ENCODE measurements around the gene MATR3. TPM values are rescaled to one million over a fixed set of nuclear protein-coding genes. Genes with fewer than 3 reads are reported as not detected.

MATR3 gene
- total RNA-seq, 1 experiment from 2014 or later, result 194 TPM

DNA sequence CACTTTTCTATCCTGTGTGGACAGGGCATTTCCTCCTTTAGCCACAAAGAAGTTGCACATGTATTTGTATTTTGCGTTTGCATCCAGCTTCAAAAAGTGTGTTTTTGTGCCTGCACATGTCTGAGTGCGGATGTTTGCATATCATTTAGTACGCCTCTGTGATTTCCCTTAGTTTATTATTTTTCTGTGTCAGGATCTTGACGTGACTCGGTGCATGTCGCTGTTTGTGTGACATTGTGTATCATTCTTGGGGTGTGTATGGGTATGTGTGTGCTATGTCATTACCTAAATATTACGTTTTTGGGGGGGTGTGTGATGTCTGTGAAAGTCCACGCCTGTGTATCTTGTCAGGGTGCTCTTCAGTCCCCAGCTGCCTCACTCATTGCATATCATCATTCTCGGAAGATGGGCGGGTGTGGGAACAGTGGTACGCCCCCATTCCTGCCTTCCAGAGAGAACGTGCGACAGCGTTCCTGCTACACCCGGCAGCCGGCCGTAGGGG, 47.7 kb downstream of the MATR3 start:
- ChIA-PET POLR2A (interaction anchor here (0.5 to 1.3 kb wide), 4 partner anchors 9 to 70 kb away, joined by 3 to 6 read pairs (median 4); partner anchors contain the start of gene MATR3), CTCF (interaction anchor here (0.6 kb wide), 1 partner anchor 73 kb away, joined by 3 read pairs; no protein-coding TSS in a partner anchor)
- Histone ChIP-seq H3K27me3 (ENCODE audit: control insufficient read depth, insufficient read depth, low read length) (no peaks in the 10 kb centered on the region), H3K27ac (ENCODE audit: low read length) (peak overlapping the region; percentile 66), H3K36me3 (ENCODE audit: control insufficient read depth, insufficient read depth, low read length) (peaks cover 3% of the 10 kb centered on the region; the same call in 1 of the 2 replicates), H3K4me3 (ENCODE audit: low read depth in 2 of 2, low read length in 2 of 2) (peak overlapping the region; percentile 82 to 98), H3K4me1 (ENCODE audit: control insufficient read depth, insufficient read depth, low read length) (peaks cover 12% of the 10 kb centered on the region), H3K9me3 (ENCODE audit: control insufficient read depth, insufficient read depth, low read depth, low read length) (no peaks in the 10 kb centered on the region)
- TF ChIP-seq SIN3A (IDR thresholded peaks at IDR 0.05; ENCODE audit: borderline replicate concordance, insufficient read depth, low read depth, low read length), result no peak
- TF ChIP-seq, protein P1, sequence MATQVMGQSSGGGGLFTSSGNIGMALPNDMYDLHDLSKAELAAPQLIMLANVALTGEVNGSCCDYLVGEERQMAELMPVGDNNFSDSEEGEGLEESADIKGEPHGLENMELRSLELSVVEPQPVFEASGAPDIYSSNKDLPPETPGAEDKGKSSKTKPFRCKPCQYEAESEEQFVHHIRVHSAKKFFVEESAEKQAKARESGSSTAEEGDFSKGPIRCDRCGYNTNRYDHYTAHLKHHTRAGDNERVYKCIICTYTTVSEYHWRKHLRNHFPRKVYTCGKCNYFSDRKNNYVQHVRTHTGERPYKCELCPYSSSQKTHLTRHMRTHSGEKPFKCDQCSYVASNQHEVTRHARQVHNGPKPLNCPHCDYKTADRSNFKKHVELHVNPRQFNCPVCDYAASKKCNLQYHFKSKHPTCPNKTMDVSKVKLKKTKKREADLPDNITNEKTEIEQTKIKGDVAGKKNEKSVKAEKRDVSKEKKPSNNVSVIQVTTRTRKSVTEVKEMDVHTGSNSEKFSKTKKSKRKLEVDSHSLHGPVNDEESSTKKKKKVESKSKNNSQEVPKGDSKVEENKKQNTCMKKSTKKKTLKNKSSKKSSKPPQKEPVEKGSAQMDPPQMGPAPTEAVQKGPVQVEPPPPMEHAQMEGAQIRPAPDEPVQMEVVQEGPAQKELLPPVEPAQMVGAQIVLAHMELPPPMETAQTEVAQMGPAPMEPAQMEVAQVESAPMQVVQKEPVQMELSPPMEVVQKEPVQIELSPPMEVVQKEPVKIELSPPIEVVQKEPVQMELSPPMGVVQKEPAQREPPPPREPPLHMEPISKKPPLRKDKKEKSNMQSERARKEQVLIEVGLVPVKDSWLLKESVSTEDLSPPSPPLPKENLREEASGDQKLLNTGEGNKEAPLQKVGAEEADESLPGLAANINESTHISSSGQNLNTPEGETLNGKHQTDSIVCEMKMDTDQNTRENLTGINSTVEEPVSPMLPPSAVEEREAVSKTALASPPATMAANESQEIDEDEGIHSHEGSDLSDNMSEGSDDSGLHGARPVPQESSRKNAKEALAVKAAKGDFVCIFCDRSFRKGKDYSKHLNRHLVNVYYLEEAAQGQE (IDR thresholded peaks at IDR 0.05; ENCODE audit: insufficient read depth in 1 of 2, low read depth in 2 of 2, low read length in 1 of 2), result no peak
- TF ChIP-seq, protein P2, sequence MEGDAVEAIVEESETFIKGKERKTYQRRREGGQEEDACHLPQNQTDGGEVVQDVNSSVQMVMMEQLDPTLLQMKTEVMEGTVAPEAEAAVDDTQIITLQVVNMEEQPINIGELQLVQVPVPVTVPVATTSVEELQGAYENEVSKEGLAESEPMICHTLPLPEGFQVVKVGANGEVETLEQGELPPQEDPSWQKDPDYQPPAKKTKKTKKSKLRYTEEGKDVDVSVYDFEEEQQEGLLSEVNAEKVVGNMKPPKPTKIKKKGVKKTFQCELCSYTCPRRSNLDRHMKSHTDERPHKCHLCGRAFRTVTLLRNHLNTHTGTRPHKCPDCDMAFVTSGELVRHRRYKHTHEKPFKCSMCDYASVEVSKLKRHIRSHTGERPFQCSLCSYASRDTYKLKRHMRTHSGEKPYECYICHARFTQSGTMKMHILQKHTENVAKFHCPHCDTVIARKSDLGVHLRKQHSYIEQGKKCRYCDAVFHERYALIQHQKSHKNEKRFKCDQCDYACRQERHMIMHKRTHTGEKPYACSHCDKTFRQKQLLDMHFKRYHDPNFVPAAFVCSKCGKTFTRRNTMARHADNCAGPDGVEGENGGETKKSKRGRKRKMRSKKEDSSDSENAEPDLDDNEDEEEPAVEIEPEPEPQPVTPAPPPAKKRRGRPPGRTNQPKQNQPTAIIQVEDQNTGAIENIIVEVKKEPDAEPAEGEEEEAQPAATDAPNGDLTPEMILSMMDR (IDR thresholded peaks at IDR 0.05), result no peak
- no peak for TF ChIP-seq TCF7L2 (IDR thresholded peaks at IDR 0.05; ENCODE audit: low read depth, low read length)
- TF ChIP-seq POLR2AphosphoS5 (IDR thresholded peaks at IDR 0.05; ENCODE audit: low read depth, low read length), result no peak
- intact Hi-C loops (cut with micrococcal nuclease; ENCODE audit: unreplicated experiment) (no loop called here), in situ Hi-C loops (cut with HindIII; ENCODE audit: low pct_unique_long_range_greater_than_20kb, low sequenced_read_pairs) (no loop called here)
- DNase-seq (ENCODE audit: low read depth, low spot score) (no peak), ATAC-seq (no peak)
- no TSS peak for BruUV-seq (replicated peaks)

DNA sequence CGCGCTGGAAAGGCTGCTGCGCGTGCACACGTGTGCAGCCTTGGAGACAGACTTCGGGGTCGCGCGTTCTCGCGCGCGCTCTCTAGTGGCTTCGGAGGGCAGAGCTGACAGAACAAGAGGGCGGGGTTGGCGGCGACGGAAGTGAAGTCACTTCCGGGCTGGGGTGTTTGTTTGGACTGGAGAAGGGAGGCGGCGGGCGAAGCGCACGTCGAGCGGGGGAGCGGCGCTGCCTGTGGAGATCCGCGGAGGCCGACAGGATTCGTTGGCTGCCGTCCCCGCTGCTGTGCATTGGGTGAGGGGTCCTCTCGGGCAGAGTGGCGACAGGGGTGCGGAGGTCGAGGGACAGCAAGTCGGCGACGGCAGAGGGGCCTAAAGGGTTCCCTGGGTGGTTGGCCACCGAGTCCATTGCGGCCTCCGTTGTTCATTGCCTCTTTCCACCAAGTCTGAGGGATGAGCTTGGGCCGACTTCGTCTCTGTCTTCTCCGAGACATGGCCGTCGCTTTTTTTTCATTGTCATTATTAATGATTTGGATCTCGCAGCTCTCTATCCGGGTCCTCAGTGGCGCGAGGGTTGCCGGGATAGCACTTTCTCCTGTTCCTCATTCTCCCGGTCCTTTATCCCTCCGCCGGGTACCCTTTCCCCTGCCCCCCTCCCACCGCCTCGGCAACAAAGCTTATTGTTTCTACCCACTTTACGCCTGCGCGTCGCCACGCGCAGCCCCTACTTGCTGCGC, 48.3 kb downstream of the MATR3 start, which contains the start of gene PAIP2:
PAIP2 (plus strand) TSS at position 166 of the 734 bp plus-strand sequence. CDS start 21,931 bp downstream, outside the sequence.
- TF ChIP-seq, protein P2 (IDR thresholded peaks at IDR 0.05), result peak; percentile 92
- TF ChIP-seq TCF7L2 (IDR thresholded peaks at IDR 0.05; ENCODE audit: low read depth, low read length), result peak; percentile 34; the same call in 1 of the 2 replicates
- TF ChIP-seq SIN3A (IDR thresholded peaks at IDR 0.05; ENCODE audit: borderline replicate concordance, insufficient read depth, low read depth, low read length), result peak; percentile 83; the same call in 1 of the 2 replicates
- TF ChIP-seq, protein P1 (IDR thresholded peaks at IDR 0.05; ENCODE audit: insufficient read depth in 1 of 2, low read depth in 2 of 2, low read length in 1 of 2), result no peak
- TF ChIP-seq POLR2AphosphoS5 (IDR thresholded peaks at IDR 0.05; ENCODE audit: low read depth, low read length), result peak; percentile 80
- peak; percentile 85 for DNase-seq (ENCODE audit: low read depth, low spot score)
- H3K27ac ChIP-seq (ENCODE audit: low read length), result peak within 1 kb of the TSS; percentile 98
- H3K27me3 ChIP-seq (ENCODE audit: control insufficient read depth, insufficient read depth, low read length), result no peaks in the 10 kb centered on the region
- ChIA-PET POLR2A (interaction anchor here (0.5 to 1.3 kb wide), 15 partner anchors 9 to 880 kb away, joined by 3 to 11 read pairs (median 5); partner anchors contain the start of genes MATR3 and SIL1), CTCF (interaction anchor here (0.6 kb wide), 1 partner anchor 755 kb away, joined by 3 read pairs; no protein-coding TSS in a partner anchor)
- in situ Hi-C loops (cut with HindIII; ENCODE audit: low pct_unique_long_range_greater_than_20kb, low sequenced_read_pairs) (no loop called here), intact Hi-C loops (cut with micrococcal nuclease; ENCODE audit: unreplicated experiment) (no loop called here)
- H3K4me3 ChIP-seq (ENCODE audit: low read depth in 2 of 2, low read length in 2 of 2), result peak within 1 kb of the TSS; percentile 82 to 98
- H3K9me3 ChIP-seq (ENCODE audit: control insufficient read depth, insufficient read depth, low read depth, low read length), result no peaks in the 10 kb centered on the region
- peaks cover 3% of the 10 kb centered on the region; the same call in 1 of the 2 replicates for H3K36me3 ChIP-seq (ENCODE audit: control insufficient read depth, insufficient read depth, low read length)
- BruUV-seq (replicated peaks), result no TSS peak
- peaks cover 12% of the 10 kb centered on the region for H3K4me1 ChIP-seq (ENCODE audit: control insufficient read depth, insufficient read depth, low read length)
- ATAC-seq, result peak; percentile 93

Data from Panc1 (cell line).